A673 (cell line): Measurements from ENCODE around the gene COA1.

Source experiments
- EZH2 ChIP-seq: fragments of 200-600 bp; sonication (generic); IDR thresholded peaks from 2 replicates; pipeline ENCODE4 v1.6.1; 2017; ENCODE audit warnings: borderline replicate concordance, low read depth, mild to moderate bottlenecking, mixed read lengths, antibody characterized with exemption, low read length; ENCODE audit not compliant: poor library complexity, severe bottlenecking
- TF ChIP-seq, protein P1 (sequence below): fragments of 300-800, 200-600 bp; sonication (generic); conservative IDR thresholded peaks from 2 replicates; pipeline ENCODE4 v1.5.1; 2017; ENCODE audit warnings: low read depth, mild to moderate bottlenecking, antibody characterized with exemption, low read length, moderate library complexity, mixed read lengths

DNA sequence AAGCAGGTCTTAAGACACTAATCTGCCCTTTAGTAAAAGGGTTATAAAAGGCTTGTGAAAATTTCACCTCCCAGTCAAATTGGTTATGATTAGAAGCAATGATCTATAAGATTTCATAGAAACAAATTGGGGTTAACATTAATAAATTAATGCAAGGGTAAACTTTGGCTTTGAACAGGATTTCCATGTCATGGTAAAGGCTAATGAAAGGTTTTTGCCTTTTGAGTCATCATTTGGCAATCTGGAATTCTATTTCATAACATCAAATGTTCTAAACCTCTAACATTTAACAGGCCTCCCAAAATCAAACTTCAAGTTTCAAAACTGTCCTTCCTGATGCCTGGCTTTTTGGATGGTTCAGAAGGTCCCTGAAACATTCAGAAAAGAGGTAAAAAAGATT is 62.4 kb downstream of the COA1 start:
- TF ChIP-seq, protein P1, sequence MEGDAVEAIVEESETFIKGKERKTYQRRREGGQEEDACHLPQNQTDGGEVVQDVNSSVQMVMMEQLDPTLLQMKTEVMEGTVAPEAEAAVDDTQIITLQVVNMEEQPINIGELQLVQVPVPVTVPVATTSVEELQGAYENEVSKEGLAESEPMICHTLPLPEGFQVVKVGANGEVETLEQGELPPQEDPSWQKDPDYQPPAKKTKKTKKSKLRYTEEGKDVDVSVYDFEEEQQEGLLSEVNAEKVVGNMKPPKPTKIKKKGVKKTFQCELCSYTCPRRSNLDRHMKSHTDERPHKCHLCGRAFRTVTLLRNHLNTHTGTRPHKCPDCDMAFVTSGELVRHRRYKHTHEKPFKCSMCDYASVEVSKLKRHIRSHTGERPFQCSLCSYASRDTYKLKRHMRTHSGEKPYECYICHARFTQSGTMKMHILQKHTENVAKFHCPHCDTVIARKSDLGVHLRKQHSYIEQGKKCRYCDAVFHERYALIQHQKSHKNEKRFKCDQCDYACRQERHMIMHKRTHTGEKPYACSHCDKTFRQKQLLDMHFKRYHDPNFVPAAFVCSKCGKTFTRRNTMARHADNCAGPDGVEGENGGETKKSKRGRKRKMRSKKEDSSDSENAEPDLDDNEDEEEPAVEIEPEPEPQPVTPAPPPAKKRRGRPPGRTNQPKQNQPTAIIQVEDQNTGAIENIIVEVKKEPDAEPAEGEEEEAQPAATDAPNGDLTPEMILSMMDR, result no peak
- TF ChIP-seq EZH2, result no peak
